GM19395 (cell line): Measurements from ENCODE around the gene OR2L5.

Source experiments
- ATAC-seq: cut with Tn5 transposase; IDR thresholded peaks from one replicate; pipeline ENCODE4 v1.9.1; 2021; ENCODE audit warnings: mild to moderate bottlenecking, moderate library complexity; ENCODE audit not compliant: unreplicated experiment

OR2L5 gene

GRCh38 chr1:248013229-248013710 lies at the start of gene OR2L5:
Gene OR2L5, plus strand, starts transcription at chr1:248013660. Its CDS starts 8,288 bp downstream, at chr1:248021948.
- ATAC-seq, result no peak

GRCh38 chr1:247964933-247965332 lies 48.5 kb upstream of the OR2L5 start, which contains the start of gene OR2AK2:
Gene OR2AK2, plus strand, starts transcription at chr1:247965233. Its CDS starts 144 bp downstream, at chr1:247965377.
- ATAC-seq, result no peak

- peak; percentile 95 for ATAC-seq
Observed at GRCh38 chr1:247966532-247967204, 46.8 kb upstream of the OR2L5 start.

GRCh38 chr1:247992986-247993385 lies 20.5 kb upstream of the OR2L5 start:
- ATAC-seq, result no peak

GRCh38 chr1:247998811-247999210 lies 14.6 kb upstream of the OR2L5 start:
- ATAC-seq, result no peak

- ATAC-seq, result no peak
Observed at GRCh38 chr1:248000169-248000568, 13.3 kb upstream of the OR2L5 start.

- ATAC-seq, result no peak
Observed at GRCh38 chr1:248007778-248008177, 5.7 kb upstream of the OR2L5 start.

- no peak for ATAC-seq
Observed at GRCh38 chr1:248009681-248010080, 3.8 kb upstream of the OR2L5 start.

GRCh38 chr1:248015803-248016202 lies 2.3 kb downstream of the OR2L5 start:
- no peak for ATAC-seq

GRCh38 chr1:248029770-248030169 lies 16.3 kb downstream of the OR2L5 start, which contains the start of gene OR2L2:
Gene OR2L2, plus strand, starts transcription at chr1:248030070. Its CDS starts 8,198 bp downstream, at chr1:248038268.
- no peak for ATAC-seq

- no peak for ATAC-seq
Observed at GRCh38 chr1:248045209-248045608, 31.7 kb downstream of the OR2L5 start.

GRCh38 chr1:248046536-248046935 lies 33.1 kb downstream of the OR2L5 start, which contains the start of gene OR2L3:
Gene OR2L3, plus strand, starts transcription at chr1:248046836. Its CDS starts 13,846 bp downstream, at chr1:248060682.
- ATAC-seq, result no peak

- no peak for ATAC-seq
Observed at GRCh38 chr1:248047008-248047407, 33.5 kb downstream of the OR2L5 start.

GRCh38 chr1:248054671-248055070 lies 41.2 kb downstream of the OR2L5 start:
- ATAC-seq, result no peak

- no peak for ATAC-seq
Observed at GRCh38 chr1:248055261-248055660, 41.8 kb downstream of the OR2L5 start.

GRCh38 chr1:248065071-248065470 lies 51.6 kb downstream of the OR2L5 start:
- no peak for ATAC-seq

- ATAC-seq, result no peak
Observed at GRCh38 chr1:248065604-248066003, 52.1 kb downstream of the OR2L5 start.
